GM06990 (cell line): Measurements from ENCODE around the gene PAK3.

Experiments
- DNase-seq: peaks from one replicate; pipeline ENCODE4 v3.0.0-alpha.2; 2011; ENCODE audit not compliant: insufficient read length; ENCODE audit errors: extremely low read depth
- H3K27me3 ChIP-seq: replicated peaks from 2 replicates; pipeline ENCODE4 v1.6.0; 2011; ENCODE audit warnings: low read length; ENCODE audit not compliant: control insufficient read depth, insufficient read depth
- H3K36me3 ChIP-seq: 2 replicates; pipeline ENCODE4 v1.5.1; 2011; ENCODE audit warnings: low read length; ENCODE audit not compliant: control insufficient read depth, insufficient read depth
- H3K4me3 ChIP-seq: replicated peaks from 2 replicates; pipeline ENCODE4 v1.5.1; 2011; ENCODE audit warnings: low read depth, mild to moderate bottlenecking, control low read depth, low read length
- CTCF ChIP-seq: IDR thresholded peaks from 2 replicates; pipeline ENCODE4 v1.5.1; 2011; ENCODE audit warnings: low read length, control low read depth, mild to moderate bottlenecking, inconsistent platforms; ENCODE audit not compliant: insufficient read depth, poor library complexity, severe bottlenecking

PAK3 gene

GRCh38 chrX:111182997-111183396 is 87.0 kb downstream of the PAK3 start:
- H3K4me3 ChIP-seq, result no peak overlapping the region
- no peak for TF ChIP-seq CTCF
- no peaks in the 10 kb centered on the region for H3K36me3 ChIP-seq
- H3K27me3 ChIP-seq, result no peaks in the 10 kb centered on the region; the same call in 1 of the 2 replicates
- no peak for DNase-seq

- no peak for DNase-seq
- Histone ChIP-seq H3K27me3 (no peaks in the 10 kb centered on the region), H3K4me3 (no peak overlapping the region), H3K36me3 (no peaks in the 10 kb centered on the region)
- no peak for TF ChIP-seq CTCF
Observed at GRCh38 chrX:111191598-111191997, 95.6 kb downstream of the PAK3 start.

- no peak for TF ChIP-seq CTCF
- no peak for DNase-seq
- no peaks in the 10 kb centered on the region; the same call in 1 of the 2 replicates for H3K27me3 ChIP-seq
Observed at GRCh38 chrX:111199505-111199904, 103.5 kb downstream of the PAK3 start.

GRCh38 chrX:111200327-111200726 is 104.3 kb downstream of the PAK3 start:
- H3K27me3 ChIP-seq, result no peaks in the 10 kb centered on the region; the same call in 1 of the 2 replicates
- TF ChIP-seq CTCF, result no peak
- no peak for DNase-seq
- H3K4me3 ChIP-seq, result no peak overlapping the region
- H3K36me3 ChIP-seq, result no peaks in the 10 kb centered on the region

More at GRCh38 chrX:111199505-111199904, 103.5 kb downstream of the PAK3 start:
- H3K4me3 ChIP-seq, result no peak overlapping the region
- no peaks in the 10 kb centered on the region for H3K36me3 ChIP-seq

GRCh38 chrX:111207851-111208250 is 111.9 kb downstream of the PAK3 start:
- no peak overlapping the region for H3K4me3 ChIP-seq
- DNase-seq, result no peak
- H3K27me3 ChIP-seq, result no peaks in the 10 kb centered on the region
- H3K36me3 ChIP-seq, result no peaks in the 10 kb centered on the region
- TF ChIP-seq CTCF, result no peak

- Histone ChIP-seq H3K4me3 (no peak overlapping the region), H3K36me3 (no peaks in the 10 kb centered on the region), H3K27me3 (no peaks in the 10 kb centered on the region; the same call in 1 of the 2 replicates)
- no peak for TF ChIP-seq CTCF
- no peak for DNase-seq
Observed at GRCh38 chrX:111216293-111216801, 120.4 kb downstream of the PAK3 start.
